Central memory CD4-positive, alpha-beta T cell (primary cell): ENCODE results near the gene PCSK4.
"Not testable (repeated sequence)": the region's sequence is repeated elsewhere in the genome, so short reads cannot be mapped to it uniquely, and the experiment has no call there.

ENCODE experiments used
- DNase-seq: peaks from one replicate; pipeline ENCODE4 v3.0.0; 2022

PCSK4 gene

DNA sequence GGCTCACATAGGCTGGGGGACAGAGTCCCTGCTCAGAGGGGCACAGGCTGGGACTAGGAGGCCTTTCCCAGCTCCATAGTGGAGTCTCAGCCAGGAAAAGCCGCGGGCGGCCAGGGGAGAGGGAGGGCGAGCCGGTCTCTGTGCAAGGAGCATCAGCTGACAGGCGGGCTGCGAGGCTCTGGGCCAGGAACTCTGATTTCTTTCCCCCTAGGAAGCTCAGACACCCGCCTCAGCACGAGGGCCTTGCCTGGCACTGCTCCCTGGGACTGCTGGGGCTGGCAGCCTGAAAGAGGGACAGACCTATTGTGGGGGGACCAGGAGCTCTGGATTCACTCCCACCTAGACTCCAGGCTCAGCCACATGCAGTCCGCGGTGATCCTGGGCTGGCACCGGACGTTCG, 31.5 kb upstream of the PCSK4 start:
- DNase-seq: no peak

DNA sequence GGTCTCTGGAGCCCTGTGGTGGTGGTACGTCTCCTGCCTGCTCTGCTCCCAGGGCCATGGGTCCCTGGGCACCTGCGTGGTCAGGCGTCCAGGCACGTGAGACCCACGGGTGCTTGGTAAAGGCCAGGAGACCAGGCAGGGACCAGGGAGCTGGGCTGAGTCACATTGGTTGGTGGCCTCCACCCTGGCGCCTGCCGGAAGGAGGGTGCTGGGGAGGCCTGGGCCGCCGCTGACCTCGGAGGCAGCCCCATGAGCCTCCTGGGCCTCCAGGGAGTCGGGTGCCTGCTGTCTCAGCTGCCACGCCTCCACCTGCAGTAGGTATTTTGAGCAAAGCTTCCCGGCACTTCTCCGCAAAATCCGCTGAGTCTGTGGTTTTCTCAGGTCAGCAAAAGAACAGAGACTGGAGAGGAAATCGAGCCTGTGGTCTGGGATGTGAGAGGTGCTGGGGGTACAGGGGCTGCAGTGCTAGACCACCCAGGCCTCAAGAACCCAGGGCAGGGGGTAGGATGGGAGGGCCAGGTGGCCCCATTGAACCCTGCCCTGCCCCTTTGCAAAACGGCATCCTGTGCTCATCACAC, 30.1 kb upstream of the PCSK4 start:
- no peak for DNase-seq

DNA sequence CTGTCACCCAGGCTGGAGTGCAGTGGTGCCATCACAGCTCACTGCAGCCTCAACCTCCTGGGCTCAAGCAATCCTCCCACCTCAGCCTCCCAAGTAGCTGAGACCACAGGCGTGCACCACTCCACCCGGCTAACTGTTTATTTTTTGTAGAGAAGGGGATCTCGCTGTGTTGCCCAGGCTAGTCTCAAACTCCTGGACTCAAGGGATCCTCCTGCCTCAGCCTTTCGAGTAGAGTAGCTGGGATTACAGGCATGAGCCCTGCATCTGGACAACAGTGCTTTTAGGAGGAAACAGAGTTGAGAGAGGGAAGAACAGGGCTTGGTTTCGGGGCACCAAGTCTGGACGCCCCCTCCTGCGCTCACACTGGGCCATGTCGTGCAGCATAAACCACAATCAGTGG, 29.7 kb upstream of the PCSK4 start:
- not testable (repeated sequence) for DNase-seq

DNA sequence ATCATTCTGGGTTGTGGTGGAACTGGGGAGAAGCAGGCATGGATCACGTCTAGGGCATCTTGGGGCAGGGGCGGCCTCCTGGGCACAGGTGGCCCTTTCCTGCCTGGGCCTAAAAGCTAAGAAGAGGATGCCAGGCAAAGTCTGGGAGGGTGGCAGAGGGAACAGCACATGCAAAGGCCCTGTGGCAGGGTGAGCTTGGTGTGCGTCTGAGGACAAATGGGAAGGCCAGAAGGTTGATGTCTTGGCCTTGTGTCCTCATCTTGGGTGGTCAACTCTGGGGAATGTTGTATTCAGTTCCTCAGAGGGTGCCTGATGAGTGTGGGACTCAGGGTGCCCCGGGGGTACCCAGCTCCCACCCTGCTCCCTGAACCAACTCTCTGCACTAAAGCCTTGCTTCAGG, 28.3 kb upstream of the PCSK4 start:
- no peak for DNase-seq

DNA sequence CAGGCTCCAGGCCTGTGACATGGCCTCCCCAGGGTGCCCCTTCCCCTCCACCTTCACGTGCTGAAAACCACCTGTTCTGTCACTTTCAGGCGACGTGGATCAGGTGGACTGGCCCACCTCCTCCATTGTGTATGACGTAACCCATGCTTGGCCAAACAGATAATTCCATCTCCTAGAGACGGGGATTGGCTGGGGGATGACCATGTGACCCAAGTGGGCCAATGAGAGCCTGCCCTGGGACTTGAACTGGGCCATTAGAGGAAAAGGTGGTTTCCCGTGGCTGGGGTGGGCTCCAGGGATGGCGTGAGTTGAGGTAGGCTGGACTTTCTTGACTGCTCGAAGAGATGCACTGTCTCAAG, 26.2 kb upstream of the PCSK4 start:
- DNase-seq: no peak

DNA sequence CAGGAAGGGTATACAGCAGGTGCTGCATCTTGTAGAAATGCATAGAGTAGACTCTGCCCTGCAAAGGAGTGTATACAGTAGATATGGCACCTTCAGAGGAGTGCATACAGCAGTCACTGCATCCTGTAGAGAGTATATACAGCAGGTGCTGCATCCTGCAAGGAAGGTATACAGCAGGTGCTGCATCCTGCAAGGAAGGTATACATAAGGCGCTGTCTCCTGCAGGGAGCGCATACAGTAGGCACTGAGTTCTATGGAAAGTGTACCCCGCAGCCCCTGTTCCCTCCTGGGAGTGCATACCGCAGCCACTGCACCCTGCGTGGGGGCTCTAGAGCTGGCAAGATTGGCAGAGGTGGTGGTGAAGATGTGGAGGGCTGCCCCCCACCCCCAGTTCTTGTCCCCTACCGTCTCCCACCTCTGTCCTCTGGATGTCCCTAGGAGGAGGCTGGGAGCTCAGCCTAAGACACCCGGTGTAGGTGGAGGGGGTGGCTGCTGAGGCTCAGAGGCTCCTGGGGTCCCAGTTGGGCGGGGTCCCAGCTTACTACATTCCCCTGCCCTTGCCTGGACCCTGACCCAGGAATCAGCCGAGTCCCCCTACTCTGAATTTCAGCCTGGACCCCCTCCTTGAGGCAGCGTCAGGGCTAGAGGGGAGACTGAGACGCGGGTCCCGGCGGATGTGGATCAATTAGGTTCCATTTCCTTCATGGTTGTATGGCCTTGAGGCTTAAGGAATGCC, 25.0 kb upstream of the PCSK4 start:
- DNase-seq: no peak

DNA sequence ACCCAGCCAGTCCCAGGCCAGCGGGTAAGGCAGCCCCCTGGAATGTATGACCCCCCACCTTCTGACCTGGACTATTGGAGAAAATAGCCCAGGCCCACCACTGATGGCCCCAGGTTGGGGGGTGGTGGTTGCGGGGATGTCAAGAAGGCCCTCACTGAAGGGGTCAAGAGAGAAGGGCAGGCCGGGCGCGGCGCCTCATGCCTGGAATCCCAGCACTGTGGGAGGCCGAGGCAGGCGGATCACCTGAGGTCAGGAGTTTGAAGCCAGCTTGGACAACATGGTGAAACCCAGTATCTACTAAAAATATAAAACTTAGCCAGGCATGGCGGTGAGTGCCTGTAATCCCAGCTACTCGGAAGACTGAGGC, 24.1 kb upstream of the PCSK4 start:
- DNase-seq: no peak

DNA sequence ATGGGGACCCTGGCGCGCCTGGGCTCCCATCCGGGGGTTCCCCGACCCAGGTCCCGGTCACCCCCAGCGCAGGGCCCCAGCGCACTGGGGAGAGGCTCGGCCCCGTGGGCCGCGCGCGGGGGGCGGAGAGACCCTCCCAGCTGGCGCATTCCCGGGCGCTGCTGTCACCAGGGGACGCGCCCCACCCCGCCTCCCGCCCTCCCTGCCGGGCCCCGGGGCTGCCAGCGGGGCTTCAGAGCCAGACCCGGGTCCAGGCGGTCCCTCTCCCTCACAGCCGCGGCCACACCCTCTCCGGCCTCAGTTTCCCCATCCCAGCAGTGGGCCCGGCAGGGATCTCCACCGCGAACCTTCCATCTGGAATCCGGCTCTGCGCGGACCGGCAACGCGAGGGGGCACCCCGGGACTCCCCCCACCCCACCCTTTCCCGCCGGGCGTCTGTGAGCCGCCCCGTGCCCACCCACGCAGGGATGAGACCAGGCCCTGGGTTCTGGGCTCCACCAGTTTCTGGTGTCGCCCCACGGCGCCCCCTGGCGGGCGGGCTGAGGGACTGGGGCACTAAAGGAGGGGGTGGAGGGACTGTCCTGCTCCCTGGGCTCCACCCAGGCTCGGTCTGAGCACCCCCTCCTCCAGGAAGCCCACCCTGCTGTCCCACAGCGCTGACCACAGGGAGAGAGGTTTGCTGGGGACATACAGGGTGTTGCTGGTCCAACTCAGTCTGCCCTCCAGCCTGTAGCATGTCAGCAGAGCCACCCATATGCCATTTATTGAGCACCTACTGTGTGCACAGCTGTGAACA, 23.5 kb upstream of the PCSK4 start:
- peak; percentile 64 for DNase-seq

DNA sequence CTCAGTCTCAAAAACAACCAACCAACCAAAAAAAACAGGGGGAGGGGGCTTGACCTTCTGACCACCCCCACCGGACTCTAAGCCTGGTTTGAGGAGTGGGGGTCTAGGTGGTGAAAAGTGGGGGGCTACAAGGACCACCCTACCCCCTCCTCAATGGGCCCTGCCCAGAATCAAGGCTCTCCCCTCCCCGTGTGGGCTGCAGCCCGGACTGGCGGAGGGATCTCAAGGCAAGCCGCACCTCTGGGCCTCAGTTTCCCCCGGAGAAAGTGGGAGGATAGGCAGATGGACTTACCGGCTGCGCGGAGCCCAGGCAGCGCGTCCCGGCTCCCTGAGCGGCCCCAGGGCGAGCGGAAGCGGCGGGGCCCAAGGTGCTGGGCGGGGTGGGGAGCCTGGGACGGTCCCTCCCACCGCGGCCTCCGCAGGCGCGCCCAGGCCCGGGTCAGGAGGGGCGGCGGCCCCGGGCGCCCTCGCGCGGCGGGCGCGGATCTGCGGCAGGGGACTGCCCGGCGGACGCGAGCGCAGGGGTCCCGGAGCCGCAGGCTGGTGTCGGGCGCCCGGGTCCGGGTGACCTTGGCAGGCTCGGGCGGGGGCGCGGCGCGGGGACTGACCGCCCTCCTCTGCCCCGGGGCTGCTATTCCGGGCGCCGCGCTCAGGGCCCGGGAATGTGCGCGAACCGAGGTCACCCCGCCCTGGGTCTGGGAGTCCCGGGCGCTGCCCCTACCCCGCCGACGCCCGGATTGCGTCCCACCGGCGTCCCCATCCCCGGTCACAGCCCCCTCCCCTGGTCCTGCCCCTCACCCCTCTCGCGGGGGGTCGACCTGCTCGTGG, 22.7 kb upstream of the PCSK4 start, which contains the start of gene ADAMTSL5:
TSS of gene ADAMTSL5 (minus strand) at position 349 of the 828 bp plus-strand sequence. CDS start 2,076 bp downstream, outside the sequence.
- DNase-seq: peak; percentile 59

DNA sequence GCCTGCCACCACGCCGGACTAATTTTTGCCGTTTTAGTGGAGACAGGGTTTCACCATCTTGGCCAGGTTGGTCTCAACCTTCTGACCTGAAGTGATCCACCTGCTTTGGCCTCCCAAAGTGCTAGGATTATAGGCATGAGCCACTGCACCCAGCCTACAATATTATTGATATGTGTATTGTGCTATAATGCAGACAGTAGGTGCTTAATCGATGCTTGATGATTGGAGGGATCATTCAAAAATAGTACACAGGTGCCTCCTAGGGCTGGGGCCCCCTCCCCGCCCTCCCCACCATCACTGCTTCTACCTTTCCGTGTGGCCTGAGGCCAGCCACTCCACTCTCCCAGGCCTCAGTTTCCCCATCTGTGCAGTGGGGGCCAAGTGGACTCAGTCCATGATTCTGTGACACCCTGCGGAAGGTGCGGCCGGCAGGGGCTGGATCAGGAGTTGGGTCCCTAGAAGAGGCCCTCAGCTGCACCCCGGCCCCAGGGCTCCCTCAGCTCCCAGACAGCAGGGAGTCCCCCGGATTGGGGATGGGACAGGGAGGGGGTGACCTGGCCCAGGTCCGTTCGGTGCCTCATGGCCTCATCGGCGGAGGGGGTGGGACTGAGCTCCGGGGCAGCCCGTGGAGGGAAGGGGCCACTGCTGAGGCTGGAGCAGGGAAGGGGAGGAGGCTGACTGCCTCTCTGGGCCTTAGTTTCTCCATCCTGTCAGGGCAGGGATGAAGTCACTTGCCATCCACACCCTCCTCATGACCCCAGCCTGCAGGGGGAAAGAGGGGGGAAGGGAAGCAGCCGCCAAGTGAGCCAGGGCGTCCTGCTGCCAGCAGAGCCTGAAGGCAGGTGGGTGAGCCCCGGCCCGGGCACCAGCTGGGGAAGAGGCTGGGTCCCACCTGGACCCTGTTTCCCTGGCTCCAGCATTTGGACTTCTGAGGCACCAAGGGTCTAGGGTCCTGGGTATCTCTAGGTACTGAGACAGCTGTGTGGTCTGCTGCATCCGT, 21.5 kb upstream of the PCSK4 start:
- no peak for DNase-seq

DNA sequence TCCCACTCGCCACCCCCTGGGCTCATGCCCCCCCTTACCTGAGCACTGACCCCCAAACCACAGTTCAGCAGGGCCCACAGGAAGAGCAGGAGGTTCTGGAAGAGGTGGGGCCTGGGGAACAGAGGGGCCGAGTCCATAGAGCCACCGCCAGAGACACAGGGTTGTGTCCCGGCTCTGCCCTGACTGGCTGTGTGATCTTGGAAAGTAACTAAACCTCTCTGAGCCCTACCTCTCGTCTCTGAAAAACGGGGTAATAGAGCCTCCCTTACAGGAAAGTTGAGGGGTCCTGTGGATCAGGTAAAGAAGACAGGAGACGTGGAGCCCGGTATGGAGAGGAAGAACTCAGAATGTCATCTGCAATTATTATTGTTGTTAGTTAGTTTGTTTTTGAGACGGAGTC, 20.7 kb upstream of the PCSK4 start:
- DNase-seq: no peak

DNA sequence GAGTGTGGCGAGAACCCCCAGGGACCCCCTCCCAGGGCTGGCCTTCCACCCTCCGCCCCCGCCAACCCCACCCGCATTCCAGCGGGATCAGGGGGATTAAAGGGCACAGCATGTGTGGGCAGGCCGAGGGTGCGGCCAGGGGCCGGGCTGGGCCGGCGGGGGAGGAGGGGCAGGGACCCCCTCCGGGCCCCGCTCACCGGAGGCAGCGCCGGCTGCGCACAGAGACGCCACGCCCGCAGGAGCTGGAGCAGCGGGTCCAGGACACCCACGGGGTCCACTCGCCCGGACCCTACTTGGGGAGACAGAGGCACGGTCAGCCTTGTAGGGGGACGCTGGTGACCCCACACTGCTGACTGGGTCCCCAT, 20.3 kb upstream of the PCSK4 start:
- no peak for DNase-seq

DNA sequence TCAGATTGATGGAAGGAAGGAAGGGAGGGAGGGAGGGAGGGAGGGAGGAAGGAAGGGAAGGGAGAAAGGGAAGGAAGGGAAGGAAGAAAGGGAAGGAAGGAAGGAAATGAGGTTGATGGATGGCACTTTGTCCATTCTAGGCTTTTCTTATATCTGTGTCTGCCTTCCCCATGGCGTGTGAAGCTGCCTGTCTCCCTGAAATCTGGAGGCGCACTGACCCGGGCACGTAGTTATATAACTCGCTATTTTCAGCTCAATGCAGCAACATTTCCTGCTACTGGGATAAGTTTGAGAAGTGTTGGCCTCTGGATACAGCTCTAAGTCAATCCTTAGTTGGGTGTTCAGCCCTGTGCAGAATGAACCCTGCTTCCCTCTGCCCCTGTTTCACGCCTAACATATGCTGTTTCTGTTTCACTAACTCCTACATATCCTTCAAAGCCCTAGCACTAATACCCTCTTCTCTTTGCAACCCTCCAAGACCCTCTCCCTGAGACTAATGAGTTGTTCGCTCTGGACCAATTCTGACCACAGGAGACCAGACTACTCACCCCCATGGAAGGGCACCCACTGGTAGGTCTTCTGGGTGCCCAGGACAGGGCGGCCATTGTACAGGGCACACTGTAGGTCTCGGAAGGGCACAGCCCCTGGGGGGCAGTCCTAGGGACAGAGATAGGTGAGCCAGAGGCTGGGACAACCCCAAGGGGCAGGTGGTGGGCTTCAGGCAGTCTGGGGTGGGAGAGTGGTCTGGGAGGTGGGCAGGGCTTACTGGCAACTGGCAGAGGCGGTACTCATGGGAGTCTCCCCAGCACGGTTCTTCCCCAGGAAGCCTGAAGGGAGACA, 19.7 kb upstream of the PCSK4 start:
- DNase-seq: no peak

DNA sequence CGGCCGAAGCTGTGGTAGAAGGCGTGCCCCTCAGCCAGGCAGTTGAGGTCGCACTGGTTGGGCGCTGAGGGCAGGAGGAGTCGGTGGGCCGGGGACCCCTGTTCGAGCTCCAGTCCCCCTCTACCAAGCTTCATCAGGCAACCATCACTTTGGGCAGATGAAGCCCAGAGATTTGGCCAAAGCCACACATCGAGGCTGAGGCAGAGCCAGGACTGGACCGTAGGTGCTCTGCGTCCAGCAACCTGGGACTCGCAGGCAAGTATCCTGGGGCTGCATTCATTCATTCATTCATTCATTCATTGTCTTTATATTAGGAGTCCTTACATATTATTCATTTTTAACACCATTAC, 18.3 kb upstream of the PCSK4 start:
- no peak for DNase-seq

DNA sequence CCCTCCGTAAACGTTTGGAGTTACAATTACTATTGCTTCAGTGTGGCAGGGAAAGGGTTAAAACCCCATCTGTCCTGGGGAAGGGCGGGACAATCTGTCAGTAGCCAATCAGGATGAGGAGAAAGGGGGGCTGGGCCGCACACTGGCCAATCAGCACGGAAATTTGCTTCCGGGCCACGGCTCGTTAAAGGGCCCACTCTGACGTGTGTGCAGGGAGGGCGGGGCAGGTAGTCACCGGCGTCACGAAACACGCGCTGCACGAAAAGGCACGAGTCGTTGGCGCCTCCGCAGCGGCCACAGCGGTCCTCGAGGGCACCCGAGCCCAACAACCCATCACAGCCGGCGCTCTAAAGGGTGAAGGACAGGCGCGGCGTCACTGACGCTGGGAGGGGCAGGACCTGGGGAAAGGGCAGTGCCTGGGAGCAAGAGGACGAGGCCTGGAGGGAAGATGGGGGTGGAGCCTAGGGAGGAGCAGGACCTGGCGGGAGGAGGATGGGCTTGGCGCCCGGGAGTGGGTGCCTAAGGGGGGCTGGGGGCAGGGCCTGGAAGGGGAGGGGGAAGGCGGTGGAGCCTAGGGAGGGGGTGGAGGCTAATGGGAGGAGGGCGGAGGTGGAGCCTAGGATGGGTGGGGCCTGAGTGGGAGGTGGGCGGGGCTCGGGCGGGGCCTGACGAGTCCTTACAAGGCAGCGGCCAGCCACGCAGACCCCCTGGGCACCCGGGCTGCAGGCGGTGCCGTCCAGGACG, 17.8 kb upstream of the PCSK4 start:
- peak; percentile 91 for DNase-seq

DNA sequence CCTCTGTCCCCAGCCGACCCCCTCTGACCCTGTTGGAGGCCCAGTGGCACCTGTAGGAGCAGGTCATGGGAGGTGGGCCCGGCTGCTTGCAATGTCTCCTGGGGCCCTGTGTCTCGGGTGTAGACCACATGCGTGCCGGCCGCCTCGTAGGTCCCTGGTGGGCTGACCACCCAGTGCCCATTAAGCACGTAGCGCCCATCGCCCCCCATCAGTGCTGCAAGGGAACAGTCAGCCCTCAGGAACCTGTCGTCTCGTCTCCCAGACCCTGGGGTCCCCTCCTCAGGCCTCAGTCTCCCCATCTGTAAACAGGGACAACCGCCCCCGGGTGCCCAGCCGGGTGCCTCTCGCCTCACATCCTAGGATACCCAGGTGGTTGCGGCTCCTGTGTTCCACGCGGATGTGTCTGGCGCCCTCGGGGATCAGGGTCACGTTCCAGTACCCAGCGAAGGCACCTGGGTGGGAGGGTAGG, 17.1 kb upstream of the PCSK4 start:
- no peak for DNase-seq

DNA sequence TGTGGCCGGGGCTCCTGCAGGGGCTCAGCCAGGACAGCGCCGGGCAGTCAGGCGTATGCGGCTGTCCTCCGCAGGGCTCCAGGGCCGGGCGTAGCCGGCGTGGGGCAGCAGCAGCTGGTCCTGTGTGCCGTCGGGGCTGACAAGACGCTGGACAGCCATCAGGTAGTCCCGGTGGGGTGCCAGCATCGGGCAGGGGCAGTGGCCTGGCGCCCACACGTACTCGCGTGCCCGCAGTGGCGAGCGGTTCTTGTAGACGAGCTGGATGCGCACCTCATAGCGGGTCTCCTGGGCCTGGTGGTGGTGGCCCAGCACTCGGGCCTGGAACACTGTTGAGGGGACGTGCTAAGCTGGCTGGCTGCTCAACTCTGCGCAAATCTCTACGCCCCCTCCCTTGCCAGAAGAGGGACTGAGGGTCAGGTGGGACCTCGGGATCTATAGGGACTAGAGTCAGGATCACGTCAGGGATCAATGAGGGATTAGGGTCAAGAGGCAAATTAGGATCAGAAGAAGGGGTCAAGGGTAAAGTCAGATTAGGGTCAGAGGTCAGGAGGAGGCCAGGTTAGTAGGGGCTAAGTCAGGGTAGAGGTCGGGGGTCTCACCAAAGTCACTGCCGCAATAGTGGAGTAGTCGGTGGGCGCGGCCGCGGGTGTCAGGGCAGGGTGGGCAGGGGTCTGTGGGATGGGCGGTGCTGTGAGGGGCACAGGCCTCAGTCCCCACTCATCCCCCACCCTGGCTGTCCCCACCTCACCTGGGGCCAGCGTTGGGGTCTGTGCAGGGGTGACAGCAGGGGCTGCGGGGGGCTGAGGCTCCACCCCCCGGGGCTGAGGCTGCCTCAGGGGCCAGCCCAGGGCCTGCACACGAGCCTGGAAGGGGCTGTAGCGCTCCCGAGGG, 16.1 kb upstream of the PCSK4 start:
- DNase-seq: no peak

DNA sequence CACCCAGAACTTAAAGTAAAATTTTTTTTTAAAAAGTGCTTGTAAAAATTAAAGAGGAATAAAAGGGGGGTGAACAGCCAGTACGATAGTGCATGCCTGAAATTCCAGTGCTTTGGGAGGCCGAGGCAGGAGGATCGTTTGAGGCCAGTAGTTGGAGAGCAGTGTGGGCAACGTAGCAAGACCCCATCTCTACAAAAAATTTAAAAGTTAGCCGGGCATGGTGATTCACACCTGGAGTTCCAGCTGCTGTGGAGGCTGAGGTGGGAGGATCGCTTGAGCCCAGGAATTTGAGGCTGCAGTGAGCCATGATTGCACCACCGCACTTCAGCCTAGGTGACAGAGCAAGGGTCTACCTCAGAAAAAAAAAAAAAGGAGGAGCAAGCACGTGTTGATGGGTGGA, 14.9 kb upstream of the PCSK4 start:
- no peak for DNase-seq
